GM21381 (cell line): ENCODE measurements around the gene DNAAF5.

ENCODE experiments used
- ATAC-seq: cut with Tn5 transposase; IDR thresholded peaks from one replicate; pipeline ENCODE4 v1.9.1; 2021; ENCODE audit warnings: mild to moderate bottlenecking, moderate library complexity; ENCODE audit not compliant: unreplicated experiment

The DNAAF5 gene

DNA sequence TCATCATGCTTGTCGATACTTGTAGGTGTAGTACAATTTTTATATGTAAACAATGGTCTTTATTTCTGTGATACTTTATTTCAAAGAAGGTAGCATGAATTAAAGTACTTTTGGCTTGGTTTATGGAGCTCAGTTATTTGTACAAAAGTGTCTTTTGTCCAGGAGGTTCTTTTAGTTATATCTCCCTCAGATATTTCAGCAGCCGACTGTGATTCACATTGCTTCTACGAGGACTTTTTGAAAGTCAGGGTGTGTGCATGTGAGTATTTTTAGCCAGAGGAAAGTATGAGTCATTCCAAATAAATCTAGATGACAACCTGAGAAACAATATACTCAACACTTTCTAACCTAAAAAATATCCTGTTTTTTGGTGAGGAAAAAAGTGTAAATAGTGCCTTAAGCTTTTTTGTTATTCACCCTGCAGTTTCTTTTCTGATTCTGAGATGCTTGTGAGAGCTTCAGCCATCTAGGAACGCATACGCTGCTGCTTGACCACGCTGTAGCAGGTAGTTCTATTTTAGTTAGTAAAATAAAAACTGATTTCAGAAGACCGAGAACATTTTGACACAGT is 105.2 kb downstream of the DNAAF5 start:
- peak; percentile 66 for ATAC-seq

DNA sequence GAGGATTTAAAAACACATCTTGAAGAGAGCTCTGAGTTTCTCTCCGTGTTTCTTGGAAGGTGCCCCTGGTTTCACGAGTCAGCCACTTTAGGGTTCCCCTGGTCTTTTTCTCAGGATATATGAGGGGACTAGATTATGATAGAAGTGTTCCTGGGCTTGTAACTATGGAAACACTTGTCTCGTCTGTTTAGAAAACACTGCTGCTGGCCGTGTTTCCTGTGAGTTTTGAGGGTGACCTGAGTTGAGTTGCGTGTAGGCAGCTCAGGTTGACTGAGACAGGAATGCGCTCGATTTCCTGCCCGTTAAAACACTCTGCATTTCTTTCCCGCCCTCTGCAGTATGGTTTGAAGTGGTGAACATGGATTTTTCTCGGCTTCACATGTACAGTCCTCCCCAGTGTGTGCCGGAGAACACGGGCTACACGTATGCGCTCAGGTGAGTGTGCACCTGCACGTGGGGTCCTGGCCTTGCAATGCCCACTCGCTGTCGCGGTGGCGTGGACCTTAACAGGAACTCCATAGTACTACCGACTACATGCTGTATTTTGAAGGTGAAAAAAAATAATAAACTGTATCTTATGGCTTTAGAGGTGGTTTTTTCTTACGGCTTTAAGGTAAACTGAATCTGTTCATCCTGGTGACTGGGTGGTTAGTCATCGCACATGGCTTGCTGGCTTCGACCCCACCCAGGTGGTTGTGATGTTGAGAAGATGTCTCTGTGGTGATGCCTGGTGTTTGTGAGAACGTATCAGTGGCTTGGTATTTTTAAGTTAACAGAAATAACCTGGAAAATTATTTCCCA is 105.9 kb downstream of the DNAAF5 start, which contains the start of gene SUN1:
SUN1 (plus strand) TSS at position 310 of the 801 bp plus-strand sequence; CDS start at position 359, 49 bp downstream.
- ATAC-seq: peak; percentile 47

DNA sequence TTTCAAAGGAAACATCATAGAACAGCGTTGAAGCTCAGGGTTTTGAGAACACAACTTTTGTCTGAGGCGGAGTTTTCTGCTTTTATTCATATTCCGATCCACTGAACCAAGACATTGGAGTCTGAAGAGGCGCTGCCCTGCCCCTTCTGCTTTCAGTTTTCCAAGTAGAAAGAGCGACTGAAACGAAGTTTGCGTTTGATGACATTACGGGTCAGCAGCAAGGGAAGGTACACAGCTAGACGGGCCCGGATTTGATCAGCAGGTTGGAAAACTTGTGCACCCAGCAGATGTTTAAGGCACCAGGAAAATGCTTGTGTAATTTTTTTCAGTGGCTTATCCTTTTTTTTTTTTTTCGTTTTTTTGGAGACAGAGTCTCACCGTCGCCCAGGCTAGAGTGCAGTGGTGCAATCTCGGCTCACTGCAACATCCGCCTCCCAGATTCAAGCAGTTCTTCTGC is 106.5 kb downstream of the DNAAF5 start:
- no peak for ATAC-seq

DNA sequence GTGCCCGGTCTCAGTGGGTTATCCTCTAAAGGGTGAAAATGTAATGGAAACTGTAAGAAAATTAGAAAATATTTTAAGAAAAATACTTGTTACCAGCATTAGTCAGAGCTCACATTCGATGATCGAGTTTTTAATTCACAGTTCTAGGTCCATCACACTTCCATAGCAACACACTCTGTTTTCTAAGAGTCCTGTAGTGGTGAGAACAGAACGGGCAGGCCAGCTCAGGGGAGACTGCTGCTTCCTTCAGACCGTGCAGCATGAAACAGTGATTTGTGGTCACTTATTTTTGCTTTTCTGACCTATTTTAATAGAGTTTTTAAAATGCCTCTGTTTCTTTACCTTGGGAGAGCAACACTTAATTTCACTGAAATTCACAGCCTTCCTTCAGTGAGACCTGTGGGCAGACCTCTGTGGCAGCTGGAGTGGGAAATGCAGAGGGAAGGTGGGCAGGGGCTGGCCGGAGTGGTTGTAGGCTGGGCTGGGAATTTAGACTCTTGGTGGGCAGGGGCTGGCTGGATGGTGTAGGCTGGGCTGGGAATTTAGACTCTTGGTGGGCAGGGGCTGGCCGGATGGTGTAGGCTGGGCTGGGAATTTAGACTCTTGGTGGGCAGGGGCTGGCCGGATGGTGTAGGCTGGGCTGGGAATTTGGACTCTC is 107.2 kb downstream of the DNAAF5 start:
- ATAC-seq: no peak

DNA sequence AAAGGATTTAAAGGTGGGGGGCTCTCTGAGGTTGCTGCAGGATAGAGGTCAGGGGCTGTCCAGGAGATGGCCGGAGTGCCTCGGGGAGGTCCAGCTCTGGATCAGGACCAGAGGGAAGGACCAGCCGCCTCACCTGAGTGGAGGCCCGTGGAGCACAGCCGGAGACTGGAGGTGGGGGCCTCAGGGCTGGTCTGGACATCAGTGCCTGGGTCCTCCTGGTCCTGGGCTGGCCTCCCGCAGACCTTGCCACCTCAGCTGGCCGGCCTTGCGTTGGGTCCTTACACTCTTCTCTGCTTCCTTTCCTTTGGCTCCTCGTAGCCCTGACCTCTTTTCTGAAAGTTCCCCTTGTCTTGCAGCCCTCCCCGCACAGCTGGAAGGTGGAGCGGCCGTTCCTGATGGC is 107.8 kb downstream of the DNAAF5 start:
- no peak for ATAC-seq

DNA sequence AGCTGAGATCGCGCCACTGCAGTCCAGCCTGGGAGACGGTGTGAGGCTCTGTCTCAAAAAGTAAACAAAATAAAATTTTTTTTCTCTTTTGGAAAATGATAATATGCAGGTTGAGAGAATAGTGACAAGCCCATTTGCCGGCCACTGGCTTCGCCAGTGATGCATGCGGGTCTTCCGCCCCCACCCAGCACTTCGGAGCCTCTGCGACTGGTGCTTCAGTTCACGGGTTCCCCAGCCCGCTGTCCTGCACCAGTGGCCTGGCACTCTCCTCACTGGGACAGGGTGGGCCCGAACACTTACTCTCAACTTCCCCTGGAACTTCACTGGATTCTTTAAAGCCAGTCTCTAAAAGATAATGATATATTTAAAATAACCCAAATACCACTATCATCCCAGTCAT is 108.5 kb downstream of the DNAAF5 start:
- no peak for ATAC-seq

DNA sequence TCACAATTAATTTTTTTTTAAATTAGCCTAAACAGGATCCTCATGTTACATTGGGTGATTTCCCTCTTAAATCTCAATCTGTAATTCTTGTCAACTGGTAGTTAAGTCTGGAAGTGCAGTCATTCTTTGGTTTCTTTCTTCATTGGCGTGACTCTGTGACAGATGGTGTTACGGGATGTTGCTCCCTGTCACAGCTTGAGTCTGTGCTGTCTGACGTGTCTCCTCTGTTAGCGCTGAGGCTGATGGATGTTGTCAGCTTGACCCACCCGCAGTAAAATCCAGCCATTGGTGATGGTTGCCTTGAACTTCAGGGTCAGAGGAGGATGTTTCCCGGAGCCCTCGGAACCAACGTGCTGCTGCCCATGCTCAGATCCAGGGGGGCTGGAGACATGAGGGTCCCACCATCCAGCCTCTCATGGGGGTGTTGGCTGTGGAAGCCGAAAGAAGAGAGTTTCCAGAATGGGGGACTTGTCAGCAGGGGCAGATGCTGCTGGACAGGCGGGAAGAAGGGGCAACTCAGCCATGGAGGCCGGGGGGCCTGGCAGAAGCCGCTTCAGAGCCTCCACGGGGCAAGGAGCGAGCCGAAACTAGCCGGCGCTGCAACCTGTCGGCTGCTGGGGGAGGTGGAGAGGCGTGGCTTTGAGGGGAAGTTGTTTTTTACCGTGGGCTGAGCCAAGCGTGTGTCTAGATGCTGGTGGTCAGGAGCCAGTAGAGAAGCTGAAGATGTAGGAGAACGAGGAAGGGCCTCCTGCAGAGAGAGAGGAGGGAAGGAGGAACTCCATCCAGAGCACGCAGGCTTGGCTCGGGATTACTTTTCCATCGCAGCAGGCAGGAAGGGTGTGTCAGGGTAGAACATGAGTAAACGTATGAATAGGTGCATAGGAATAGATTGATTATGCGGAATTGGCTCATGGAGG is 109.2 kb downstream of the DNAAF5 start:
- no peak for ATAC-seq
